Subcutaneous adipose tissue (tissue), 4 donors: ENCODE data around the gene PKN2. TPM values are rescaled to one million over a fixed set of nuclear protein-coding genes. Genes with fewer than 3 reads are reported as not detected.

Source experiments
- total RNA-seq, 4 donors: library from RNA; depleted of rRNA; stranded (reverse); fragments of >200 nt; gene quantifications; one replicate each; pipeline ENCODE4 v1.1.0, GENCODE V29; 2016
- TF ChIP-seq, protein P1 (sequence below): fragments of 450-650 bp; IDR thresholded peaks from one replicate; pipeline ENCODE4 v1.5.1; 2016; ENCODE audit warnings: low read depth, mild to moderate bottlenecking, control low read depth, antibody characterized with exemption, moderate library complexity

Gene PKN2
- total RNA-seq, 4 donors from 2014 or later: 47.3 to 89.2 (median 58.2) TPM

DNA sequence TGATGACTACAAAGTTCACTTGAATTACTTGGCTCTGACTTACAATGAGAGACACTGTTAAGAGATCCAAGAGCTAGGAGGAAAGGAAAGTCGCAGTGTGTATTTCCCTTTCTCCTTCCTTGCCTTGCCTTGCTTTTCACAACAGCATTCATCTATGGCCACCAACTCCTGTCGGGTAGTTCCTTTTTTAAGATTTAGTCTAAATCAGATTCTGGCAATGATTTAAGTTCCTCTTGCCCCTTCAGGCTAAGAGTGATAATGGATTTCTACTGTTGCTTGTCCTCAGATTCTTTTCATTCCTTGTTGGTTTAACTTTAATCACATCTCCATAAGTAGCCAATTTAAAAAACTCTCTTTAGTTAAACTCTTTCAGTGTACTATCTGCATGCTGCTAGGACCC lies 115.4 kb downstream of the PKN2 start:
- TF ChIP-seq, protein P1, sequence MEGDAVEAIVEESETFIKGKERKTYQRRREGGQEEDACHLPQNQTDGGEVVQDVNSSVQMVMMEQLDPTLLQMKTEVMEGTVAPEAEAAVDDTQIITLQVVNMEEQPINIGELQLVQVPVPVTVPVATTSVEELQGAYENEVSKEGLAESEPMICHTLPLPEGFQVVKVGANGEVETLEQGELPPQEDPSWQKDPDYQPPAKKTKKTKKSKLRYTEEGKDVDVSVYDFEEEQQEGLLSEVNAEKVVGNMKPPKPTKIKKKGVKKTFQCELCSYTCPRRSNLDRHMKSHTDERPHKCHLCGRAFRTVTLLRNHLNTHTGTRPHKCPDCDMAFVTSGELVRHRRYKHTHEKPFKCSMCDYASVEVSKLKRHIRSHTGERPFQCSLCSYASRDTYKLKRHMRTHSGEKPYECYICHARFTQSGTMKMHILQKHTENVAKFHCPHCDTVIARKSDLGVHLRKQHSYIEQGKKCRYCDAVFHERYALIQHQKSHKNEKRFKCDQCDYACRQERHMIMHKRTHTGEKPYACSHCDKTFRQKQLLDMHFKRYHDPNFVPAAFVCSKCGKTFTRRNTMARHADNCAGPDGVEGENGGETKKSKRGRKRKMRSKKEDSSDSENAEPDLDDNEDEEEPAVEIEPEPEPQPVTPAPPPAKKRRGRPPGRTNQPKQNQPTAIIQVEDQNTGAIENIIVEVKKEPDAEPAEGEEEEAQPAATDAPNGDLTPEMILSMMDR: no peak

DNA sequence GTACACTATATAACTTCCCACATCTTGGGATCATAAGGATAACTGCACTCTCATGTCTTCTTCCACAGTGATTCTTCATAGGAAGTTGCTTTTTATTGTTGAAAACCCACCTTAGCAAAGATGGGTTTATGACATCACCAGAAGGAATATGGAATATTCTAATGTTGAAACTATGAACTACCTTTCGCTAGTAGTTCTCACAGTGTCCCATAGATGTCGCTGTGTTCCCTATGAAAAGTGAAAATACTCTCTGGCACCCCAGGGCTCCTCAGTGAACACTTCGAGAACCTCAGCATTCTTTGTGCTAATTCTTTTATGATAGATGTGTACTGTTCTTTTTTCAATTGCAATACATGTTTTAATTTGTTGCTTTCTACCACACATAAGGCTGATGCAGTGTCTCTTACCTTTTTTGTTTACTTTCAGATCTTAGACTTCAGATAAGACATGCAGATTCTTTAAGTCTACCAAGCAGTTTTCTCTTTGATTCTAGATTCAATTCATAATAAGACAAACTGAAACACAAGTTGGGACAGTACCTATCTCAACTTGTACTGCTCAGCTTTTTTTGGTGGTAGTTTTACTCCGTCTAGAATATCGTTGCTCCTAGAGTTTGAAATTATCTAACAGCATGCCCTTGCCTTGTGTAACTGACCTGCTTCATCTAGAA lies 116.4 kb downstream of the PKN2 start:
- TF ChIP-seq, protein P1: no peak

DNA sequence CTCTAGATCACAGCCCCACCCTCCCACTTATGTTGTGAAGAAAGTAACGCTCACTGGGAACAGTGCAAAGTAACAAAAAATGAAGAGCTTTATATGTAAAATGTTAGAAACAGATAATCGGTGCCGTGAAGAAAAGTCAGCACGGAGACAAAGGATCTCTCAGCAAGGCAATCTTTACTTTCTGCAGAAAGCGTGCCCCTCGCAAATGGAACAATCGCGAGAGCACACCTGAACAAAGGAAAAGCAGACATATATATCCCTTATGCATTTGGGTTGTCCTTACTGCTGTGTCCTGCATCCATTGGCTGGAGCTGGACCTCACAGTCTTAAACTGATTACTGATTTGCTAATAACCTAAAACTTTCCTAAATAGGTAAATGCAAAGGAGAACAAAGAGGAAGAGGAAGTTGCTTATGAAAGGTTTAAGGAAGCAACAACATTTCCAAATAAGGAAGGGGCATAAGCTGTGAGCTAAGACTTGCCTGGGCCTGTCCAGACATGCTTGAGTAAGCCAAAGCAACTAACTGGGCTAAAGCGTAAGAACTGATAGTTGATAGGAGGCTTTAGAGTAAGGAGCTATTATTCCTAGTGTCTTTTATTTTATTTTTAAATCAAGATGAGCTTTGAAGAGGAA lies 117.6 kb downstream of the PKN2 start:
- TF ChIP-seq, protein P1: no peak

DNA sequence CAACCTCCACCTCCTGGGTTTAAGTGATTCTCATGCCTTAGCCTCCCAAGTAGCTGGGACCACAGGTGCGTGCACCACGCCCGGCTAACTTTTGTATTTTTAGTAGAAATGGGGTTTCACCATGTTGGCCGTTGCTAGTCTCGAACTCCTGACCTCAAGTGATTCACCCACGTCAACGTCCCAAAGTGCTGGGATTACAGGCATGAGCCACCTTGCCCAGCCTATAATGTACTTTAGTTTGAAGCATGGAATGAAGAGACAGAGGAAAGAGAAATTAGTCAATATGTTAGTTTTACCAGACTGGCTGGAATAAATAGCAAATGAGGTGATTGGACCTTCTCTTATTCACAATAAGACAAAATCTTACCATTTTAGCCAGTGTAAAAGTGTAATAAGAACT lies 118.3 kb downstream of the PKN2 start:
- TF ChIP-seq, protein P1: no peak

DNA sequence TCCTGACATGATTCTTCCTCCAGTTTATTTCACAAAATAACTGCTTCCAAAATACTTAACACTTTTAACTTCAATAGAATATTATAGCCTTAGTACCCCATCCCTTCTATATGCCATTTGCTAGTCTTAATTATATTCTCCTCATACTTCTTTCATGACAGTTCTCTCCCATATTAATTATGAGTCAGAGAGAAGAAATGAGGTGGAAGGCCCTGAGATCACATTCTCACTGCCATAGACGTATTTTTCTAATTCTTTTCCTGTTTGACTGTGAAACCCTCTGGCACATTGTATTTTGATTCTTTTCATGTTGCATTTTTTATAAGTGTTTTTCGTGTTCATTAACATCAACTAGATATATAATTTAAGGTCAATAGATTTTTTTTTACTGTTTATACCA lies 118.9 kb downstream of the PKN2 start:
- TF ChIP-seq, protein P1: no peak

DNA sequence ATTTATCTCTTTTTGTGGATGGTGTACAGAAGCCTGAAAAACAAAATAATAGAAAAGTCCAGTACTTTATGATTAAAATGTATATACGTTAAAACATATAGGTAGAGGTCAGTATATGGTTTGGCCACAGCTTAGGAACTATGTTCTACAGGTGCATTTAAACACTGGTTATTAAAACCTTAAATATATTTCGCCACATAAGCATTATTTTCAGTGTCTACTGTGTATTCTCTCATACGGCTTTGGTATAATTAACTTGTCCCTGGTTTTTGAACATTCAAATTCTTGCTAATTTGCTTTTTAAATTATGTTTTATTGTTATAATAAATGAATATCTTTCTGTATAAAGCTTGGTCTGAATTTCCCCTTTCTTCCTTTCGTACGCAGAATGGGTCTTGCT lies 119.4 kb downstream of the PKN2 start:
- TF ChIP-seq, protein P1: no peak

DNA sequence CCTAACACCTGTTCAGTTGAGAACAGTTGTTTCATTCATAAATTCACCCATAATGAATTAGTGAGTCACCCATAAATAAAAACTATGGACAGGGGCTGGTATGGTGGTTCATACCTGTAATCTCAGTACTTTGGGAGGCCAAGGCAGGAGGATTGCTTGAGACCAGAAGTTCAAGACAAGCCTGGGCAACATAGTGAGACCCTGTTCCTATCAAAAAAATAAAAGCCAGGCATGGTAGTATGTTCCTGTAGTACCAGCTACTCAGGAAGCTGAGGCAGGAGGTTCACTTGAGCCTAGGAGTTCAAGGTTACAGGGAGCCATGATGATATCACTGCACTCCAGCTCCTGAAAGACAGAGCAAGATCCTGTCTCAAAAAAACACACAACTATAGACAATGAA lies 128.3 kb downstream of the PKN2 start:
- TF ChIP-seq, protein P1: no peak
